Endometrial microvascular endothelial cells (primary cell): ENCODE data around the gene KLHL22. TPM values are rescaled to one million over a fixed set of nuclear protein-coding genes. Genes with fewer than 3 reads are reported as not detected.
"Not testable (repeated sequence)": the region's sequence is repeated elsewhere in the genome, so short reads cannot be mapped to it uniquely, and the experiment has no call there.

ENCODE experiments used
- in situ Hi-C: cut with HindIII; loops from 2 replicates; pipeline ENCODE4 v1.10.0; 2017; ENCODE audit warnings: low sequenced_read_pairs, low pct_unique_long_range_greater_than_20kb; ENCODE audit errors: inconsistent ontology term
- total RNA-seq: library from RNA; depleted of rRNA; stranded (reverse); fragments of >200 nt; gene quantifications from one replicate; pipeline ENCODE4 v1.2.3, GENCODE V29; 2015; ENCODE audit errors: inconsistent ontology term

The KLHL22 gene
- total RNA-seq, 1 donor from 2014 or later = 30.8 TPM

DNA sequence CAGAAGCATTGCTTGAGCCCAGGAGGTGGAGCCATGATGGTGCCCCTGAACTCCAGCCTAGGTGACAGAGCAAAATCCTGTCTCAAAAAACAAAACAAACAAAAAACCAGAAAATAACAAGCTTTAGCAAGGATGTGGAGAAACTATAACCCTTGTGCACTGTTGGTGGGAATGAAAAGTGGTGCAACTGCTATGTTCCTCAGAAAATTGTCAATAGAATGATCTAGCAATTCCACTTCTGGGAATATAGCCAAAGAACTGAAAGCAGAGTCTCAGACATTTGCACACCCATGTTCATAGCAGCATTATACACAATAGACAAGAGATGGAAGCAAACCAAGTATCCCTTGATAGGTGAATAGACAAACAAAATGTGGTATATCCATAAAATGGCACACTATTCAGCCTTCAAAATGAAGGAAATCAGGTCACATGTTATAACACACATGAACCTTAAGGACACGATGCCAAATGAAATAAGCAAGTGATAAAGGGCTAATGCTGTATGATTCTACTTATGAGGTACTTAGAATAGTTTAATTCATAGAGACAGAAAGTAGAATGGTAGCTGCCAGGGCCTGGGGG lies 15.9 kb downstream of the KLHL22 start:
- in situ Hi-C loops = no loop called here

DNA sequence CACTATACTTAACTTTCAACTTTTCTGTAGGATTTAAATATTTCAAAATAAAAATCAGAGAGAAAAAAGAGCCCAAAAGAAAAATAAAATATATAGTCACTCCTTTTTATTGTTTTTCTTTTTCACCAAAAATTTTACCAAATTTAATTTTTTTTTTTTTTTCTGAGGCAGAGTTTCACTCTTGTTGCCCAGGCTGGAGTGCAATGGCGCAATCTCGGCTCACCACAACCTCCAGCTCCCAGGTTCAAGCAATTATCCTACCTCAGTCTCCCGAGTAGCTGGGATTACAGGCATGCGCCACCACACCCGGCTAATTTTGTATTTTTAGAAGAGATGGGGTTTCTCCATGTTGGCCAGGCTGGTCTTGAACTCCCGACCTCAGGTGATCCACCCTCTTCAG lies 17.5 kb downstream of the KLHL22 start:
- in situ Hi-C loops = not testable (repeated sequence)

DNA sequence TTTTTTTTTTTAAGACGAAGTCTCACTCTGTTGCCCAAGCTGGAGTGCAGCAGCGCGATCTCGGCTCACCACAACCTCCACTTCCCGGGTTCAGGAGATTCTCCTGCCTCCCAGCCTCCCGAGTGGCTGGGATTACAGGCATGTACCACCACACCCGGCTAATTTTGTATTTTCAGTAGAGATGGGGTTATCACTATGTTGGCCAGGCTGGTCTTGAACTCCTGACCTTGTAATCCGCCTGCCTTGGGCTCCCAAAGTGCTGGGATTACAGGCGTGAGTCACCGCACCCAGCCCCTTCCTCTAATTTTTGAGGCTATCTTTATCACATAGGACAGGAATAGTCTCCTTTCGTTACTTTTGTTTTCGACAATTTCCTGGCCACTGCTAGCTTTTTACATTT lies 20.0 kb downstream of the KLHL22 start:
- in situ Hi-C loops = not testable (repeated sequence)

DNA sequence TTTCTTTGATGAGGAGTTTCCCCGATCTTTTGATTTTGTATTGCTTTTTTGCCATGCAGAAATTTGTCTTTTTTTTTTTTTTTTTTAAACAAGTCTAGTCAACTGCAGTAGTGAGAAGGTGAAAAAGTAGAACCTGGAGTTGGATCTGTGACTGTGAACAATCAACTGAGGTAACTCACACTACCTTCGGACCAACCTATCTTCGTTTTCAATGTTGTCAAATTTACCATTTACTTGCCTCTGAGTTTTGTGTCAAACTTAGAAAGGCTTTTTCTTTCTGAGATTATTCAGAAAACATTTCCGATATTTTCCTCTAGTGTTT lies 20.5 kb downstream of the KLHL22 start:
- in situ Hi-C loops = no loop called here

DNA sequence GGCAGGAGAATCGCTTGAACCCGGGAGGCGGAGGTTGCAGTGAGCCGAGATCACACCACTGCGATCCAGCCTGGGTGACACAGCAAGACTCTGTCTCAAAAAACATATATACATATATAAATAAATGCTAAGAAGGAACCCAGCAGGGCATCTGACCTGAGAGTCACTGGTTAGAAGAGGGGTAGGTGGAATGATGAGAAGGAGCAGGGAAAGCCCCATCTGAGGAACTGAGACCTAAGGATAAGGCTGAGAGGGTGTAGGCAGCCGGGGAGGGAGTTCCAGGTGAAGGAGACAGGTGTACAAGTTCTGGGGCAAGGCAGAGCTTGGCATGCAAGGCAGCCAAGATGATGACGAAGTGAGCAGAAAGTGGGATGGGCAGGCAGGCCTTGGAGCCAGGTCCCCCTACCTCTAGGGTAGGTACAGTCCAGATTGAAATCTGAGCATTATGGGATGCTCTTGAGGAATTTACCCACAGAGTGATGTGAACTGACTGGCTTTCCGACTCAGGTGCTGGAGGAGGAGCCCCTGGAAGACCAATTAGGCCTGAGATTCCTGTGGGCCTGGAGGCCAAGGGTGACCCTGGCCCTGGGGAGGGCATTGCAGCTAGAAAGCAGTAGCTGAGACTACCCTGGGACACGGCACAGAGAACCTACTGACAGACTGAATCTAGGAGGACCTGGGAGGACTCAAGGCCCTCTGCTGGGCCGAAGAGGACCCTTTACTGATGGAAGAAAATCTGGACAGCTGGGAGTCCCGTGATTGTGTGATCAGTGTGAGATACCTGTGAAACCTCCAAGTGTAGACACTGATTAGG lies 22.8 kb downstream of the KLHL22 start:
- in situ Hi-C loops = no loop called here

DNA sequence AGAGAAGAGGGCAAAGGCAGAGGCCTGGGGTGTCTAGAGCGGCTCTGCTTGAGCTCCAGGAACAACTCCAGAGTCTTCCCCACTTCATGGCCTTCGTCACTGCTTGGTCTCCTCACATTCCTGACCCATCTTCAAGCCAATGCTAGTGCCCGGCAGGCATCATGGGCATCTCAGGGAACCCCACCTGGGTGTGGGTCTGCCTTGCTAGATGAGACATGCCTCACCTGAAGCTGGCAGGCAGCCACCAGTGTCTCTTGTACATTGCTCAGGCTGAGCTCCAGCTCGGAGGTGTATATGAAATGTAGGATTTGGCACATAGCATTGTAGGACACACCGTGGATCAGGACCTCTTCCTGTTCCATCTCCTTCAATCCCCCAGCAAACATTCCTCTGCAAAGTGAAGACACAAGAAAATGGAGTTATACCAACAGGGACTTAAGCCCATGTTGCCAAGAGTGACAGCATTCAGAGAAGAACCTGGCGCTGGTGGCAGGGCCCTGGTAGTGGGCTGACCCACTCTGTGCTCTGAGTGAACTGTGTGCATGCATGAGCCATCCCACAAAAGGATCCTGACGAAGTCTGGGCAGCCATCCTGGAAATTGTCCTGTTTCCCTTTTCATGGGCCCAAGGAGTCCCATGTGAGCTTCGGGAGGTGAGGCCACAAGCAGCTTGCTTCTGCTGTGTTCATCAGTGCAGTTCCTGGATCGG lies 24.3 kb downstream of the KLHL22 start:
- in situ Hi-C loops = no loop called here

DNA sequence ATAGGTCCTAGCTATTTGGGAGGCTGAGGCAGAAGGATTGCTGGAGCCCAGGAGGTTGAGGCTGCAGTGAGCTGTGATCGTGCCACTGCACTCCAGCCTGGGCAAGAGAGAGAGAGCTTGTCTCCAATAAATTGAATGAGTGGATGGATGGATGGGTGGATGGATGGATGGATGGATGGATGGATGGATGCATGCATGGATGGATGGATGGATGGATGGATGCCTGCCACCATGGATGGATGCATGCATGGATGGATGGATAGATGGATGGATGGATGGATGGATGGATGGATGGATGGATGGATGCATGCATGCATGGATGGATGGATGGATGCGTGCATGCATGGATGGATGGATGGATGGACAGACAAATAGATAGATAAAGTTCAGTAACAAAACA lies 25.1 kb downstream of the KLHL22 start:
- in situ Hi-C loops = not testable (repeated sequence)

DNA sequence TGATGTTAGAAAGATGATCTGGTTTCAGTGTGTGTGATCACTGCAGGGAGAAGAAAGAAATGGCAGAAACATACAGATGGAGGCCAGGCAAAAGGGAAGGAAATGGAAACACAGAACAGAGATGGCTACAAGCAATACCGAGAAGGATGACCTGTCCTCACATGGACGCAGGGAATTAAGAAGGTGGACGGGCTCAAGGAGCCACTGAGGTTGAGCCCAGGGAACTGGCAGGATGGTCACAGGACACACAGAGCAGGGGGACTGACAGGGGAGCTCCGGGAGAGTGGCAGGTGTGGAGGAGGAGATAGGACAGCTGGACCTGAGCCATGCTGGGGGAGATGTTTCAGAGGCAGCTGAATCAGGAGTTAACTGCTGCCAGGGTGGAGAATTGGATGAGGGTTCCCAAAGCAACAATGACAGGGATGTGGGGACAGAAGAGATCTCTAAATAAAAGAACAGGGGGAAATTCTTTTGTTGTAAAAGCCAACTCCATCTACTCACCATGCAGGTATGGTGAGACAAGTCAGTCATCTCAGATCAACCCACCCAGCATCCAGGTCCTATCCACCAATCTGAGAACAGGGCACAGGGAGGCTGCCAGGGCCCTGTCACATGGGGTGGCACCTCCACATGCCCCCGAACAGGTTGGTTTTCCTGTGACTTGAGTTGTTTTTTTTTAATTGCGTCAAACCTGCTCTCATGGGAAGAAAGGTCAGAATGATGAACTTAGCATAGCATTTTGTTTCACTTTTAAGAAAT lies 26.3 kb downstream of the KLHL22 start:
- in situ Hi-C loops = no loop called here

DNA sequence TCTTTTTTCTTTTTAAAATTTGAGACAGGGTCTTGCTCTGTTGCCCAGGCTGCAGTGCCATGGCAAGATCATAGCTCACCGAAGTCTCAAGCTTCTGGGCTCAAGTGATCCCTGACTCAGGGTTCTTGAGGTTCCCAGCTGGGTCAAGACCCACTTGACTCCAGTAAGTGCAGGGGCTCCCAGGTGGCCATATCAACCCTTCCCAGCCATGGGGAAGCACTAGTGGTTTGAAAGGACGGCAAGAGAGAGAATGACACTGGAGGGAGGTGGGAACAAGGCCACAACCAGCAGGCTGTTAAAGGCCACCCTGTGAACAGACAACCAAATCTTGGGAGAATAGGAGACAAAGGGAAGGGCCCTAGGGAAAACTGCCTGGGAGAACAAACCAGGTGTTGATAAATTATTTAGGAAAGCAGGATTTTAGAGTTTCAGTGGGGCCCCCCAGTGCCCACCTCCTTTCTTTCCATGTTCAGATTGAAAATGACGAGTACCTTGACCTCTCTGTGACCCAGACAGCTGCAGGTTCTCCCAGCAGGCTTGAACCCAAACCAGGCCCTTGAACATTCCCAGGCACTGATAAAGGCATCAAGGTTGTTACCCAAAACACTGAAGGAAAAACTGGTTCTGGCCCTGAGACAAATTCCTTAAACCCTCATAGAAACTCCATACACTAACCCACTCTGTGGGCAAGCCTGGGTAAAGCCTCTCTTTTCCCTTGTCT lies 28.8 kb downstream of the KLHL22 start:
- in situ Hi-C loops = no loop called here

DNA sequence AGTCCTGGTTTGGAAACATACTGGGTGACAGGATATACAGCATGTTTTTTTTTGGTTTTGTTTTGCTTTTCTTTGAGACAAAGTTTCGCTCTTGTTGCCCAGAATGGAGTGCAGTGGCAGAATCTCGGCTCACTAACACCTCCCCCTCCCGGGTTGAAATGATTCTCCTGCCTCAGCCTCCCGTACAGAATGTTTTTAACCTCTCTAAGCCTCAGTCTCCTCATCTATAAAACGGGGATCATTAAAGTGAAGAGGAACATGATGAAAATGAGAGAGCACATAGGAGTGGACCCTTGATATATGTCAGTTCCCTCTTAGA lies 29.9 kb downstream of the KLHL22 start:
- in situ Hi-C loops = no loop called here

DNA sequence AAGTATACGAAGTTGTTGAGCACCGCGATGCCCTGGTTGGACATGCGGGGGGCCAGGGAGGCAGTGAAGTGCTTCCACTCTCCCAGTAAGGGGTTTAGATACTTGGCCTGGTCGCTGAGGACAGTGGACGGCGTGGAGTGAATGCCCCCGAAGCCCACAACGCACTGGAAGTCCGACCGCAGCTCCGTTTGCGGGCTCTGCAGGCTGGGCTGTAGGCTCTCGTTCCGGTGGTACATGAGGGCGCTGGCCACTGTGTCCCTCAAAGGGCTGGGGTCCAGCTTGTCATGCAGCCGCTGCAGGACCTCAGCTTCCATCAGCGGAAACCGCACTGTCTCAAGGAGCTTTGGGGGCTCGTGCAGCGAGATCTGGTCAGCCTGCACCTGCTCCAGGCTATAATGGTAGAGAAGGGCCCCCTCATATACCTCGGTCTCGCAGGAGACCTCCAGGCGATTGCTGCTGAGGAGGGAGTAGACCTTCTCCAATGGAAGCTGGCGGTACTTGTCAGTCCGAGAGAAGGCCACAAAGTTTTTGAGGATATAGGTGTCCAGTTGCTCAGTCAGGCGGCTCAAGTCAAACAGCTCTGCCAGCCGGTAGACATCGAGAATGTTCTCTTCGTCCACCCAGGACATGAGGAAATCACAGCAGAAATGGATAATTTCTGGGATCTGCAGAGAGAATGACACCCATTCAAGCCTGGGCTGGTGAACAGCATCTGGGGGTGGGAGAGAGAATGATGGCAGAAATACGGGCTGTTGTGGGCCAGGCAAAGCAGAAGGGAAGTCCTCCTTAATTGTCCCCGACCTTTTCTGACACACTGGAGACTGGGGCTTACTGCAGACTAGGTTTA lies 30.5 kb downstream of the KLHL22 start:
- in situ Hi-C loops = no loop called here

DNA sequence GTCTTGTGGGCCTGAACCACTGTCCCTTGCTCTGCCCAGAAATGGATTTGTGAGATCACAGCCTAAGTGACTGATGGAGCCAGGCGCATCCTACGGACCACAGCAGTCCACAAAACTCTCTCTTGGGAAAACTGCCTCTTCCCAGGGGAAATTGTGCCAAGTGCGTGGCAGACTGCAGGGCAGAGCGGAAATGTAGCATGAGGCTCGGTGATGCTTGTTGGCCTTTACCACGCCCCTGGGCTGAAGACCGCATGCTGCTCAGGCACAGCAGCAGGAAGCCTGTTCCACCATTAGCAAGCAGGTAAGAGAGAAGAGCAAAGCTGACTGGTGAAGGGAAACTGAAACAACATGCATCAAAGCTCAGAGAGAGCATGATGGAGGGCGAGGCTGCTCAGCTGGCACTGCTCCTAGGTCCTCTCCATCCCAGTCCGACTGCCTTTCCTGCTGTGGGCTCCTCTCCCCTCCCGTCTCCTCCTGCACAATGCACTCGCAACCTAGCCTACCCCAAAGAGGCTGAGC lies 31.4 kb downstream of the KLHL22 start:
- in situ Hi-C loops = no loop called here

DNA sequence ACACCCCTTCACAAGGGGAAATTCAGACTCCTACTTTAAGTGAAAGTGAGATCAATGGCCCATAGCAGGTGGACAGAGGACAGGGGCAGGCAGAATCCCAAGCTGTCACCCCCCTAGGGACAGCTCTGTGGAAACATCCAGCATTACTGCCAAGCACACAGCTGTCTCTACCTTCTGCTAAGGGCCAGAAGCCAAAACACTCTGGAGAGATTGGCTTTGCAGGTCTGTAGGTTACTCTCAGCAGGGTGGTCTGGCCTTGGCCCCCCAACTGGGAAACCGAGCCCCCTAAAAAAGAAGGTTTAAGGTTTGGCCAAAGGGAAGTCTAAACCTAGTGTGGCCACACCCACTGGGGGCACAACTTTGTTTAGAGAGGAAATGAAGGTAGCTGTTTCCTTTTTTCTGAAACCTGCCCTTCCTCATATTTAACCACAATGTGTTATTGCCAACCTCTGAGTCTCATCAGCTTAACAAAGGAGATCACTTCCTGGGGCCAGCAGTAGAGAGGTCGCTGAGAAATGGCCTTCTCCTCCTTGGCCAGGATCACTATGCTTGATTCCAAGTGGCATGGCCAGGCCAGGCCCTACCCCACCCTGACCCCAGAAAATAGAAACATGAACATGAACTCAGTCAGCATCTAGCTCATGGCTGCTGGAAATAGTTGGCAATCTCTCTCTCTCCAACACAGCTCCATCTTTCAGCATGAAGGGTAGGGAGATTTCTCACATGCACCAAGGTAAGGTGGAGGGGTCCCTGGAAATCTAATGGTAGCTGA lies 32.1 kb downstream of the KLHL22 start:
- in situ Hi-C loops = no loop called here

DNA sequence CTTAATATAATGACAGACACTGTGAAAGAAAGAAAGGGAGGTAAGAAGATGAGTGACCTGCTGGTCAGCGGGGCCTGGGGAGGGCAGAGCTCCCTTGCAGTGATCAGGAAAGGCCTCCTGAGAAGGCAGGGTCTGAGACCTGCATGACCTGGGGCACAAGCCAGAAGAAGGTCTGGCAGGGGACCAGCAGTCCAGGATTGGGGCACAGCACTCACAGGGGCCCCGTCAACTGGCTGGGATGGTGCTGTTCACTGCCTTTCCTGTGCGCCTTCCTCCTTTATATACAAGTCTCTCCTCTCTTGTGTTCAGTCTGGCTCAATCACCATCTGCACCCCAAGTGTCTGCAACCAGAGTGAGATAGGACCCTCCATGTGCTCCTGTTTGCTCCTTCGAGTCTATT lies 35.7 kb downstream of the KLHL22 start:
- in situ Hi-C loops = no loop called here

DNA sequence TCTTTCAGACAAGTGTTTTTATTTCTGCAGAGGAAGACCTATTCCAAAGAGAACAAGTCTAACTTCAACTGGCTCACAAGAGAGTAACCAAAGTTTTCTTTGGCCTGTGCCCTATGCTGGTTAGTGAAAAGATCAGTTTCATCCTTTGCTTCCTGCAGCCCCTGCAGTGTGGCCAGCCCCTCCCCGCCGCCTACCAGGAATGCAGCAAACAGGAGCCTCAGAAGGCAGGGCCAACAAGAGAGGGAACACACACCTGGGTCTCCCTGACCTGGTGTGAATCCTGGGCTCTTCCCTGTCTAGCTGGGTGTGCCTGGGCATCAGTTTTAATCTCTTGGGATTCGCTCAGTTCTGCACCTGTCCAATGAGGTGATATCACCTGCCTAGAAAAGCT lies 36.4 kb downstream of the KLHL22 start:
- in situ Hi-C loops = no loop called here

DNA sequence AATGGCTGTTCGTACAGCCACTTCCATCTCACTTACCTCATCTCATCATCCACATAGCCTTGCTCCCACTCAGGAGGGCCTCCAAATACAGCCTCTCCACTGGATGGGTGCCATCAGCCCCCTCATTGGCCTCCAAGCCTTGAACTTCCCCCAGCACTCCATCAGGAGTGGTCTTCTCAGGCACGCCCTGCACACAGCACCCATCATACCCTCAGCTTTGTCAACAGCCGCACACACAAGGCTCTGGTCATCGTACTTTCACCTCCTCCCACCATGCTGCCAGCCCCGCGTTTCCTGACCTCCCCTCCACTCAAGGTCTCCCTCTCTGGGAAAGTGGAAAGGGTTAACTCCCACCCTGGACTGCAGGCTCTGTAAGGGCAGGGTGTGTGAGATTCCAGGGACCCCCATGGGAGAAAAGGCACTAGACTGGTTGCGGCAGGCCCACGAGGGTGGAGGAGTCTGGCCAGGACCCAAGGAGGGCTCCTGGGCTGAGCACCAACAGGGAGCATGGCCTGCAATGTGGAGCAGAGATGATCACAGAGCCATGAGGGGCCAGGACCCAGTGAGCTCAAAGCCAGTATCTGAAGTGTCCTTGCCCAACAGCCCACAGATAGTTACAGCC lies 37.0 kb downstream of the KLHL22 start:
- in situ Hi-C loops = no loop called here
